Measurements from ENCODE around the gene ITCH. TPM values are rescaled to one million over a fixed set of nuclear protein-coding genes. Genes with fewer than 3 reads are reported as not detected.

ITCH gene
- total and polyA plus RNA-seq, 9 of the 15 experiments (the other 6 are each of a cell fraction or from before 2014, with no cell fraction given), result 7.5 to 53.0 (median 22.9) TPM

DNA sequence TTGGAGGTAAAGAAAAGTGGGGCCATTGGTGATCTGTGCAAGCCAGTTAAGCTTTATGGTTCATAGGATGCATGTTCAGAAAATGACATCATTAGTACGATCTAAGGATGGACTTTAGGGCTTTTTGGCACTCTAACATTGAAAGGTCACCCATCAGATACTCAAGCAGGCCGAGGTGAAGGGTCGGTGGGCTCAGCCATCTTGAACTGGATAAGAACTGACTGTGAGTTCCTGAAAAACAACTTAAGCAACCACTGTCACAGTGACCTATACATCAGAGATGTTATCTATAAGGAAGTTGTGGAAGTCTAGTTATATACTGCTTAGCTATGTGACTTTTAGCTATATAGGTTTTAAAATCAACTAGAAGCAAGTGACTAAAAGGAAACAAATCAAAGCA lies 13.0 kb upstream of the ITCH start:
- POLR2A ChIA-PET, result interaction anchor here (1.1 to 1.4 kb wide), 2 partner anchors 17 to 59 kb away, joined by 3 to 4 read pairs; no protein-coding TSS in a partner anchor
- Histone ChIP-seq H3K4me1 (replicated peaks in 1 of 2; ENCODE audit: control insufficient read depth in 2 of 2, insufficient read depth in 2 of 2, low read length in 2 of 2) (peaks cover 0 to 8% of the 10 kb centered on the region in 2 experiments; a peak in 3 of 5 replicates), H3K9ac (ENCODE audit: insufficient read depth in 1 of 2, low read depth in 2 of 2, low read length in 2 of 2) (no peak overlapping the region), H3K36me3 (ENCODE audit: control insufficient read depth, insufficient read depth, low read length) (no peaks in the 10 kb centered on the region), H3K27ac (ENCODE audit: extremely low read depth, low read depth, low read length) (no peak overlapping the region), H3K9me3 (replicated peaks; ENCODE audit: control insufficient read depth, insufficient read depth, low read depth, low read length) (no peaks in the 10 kb centered on the region), H2AFZ (ENCODE audit: low read depth, low read length) (peak overlapping the region; percentile 29; the same call in 1 of the 2 replicates), H3K27me3 (ENCODE audit: control insufficient read depth in 2 of 2, insufficient read depth in 2 of 2, low read length in 2 of 2) (no peaks in the 10 kb centered on the region), H3K4me3 (no peak overlapping the region), H3K9me1 (ENCODE audit: control insufficient read depth, insufficient read depth, low read length) (no peaks in the 10 kb centered on the region), H4K20me1 (replicated peaks; ENCODE audit: control insufficient read depth, insufficient read depth, low read length) (no peaks in the 10 kb centered on the region), H3K4me2 (ENCODE audit: insufficient read depth, low read length) (no peak overlapping the region), H3K79me2 (ENCODE audit: control insufficient read depth, insufficient read depth, low read length) (no peaks in the 10 kb centered on the region)
- CTCF ChIA-PET (ENCODE audit: low intra/inter-chr PET ratio), result no interaction called here
- FAIRE-seq, result peak; percentile 46
- 4% methylated on average over 3 of the region's 3 CpGs for WGBS (ENCODE audit: insufficient coverage, low coverage, missing lambda C conversion rate)
- no TSS peak for BruUV-seq (replicated peaks)
- no peak for DNase-seq (ENCODE audit: extremely low read depth in 1 of 4, low spot score in 3 of 4)
- ATAC-seq, result peak; percentile 58
- intact Hi-C loops (cut with micrococcal nuclease), result no loop called here
- in situ Hi-C loops (cut with MboI), result no loop called here
- TF ChIP-seq, protein P1, sequence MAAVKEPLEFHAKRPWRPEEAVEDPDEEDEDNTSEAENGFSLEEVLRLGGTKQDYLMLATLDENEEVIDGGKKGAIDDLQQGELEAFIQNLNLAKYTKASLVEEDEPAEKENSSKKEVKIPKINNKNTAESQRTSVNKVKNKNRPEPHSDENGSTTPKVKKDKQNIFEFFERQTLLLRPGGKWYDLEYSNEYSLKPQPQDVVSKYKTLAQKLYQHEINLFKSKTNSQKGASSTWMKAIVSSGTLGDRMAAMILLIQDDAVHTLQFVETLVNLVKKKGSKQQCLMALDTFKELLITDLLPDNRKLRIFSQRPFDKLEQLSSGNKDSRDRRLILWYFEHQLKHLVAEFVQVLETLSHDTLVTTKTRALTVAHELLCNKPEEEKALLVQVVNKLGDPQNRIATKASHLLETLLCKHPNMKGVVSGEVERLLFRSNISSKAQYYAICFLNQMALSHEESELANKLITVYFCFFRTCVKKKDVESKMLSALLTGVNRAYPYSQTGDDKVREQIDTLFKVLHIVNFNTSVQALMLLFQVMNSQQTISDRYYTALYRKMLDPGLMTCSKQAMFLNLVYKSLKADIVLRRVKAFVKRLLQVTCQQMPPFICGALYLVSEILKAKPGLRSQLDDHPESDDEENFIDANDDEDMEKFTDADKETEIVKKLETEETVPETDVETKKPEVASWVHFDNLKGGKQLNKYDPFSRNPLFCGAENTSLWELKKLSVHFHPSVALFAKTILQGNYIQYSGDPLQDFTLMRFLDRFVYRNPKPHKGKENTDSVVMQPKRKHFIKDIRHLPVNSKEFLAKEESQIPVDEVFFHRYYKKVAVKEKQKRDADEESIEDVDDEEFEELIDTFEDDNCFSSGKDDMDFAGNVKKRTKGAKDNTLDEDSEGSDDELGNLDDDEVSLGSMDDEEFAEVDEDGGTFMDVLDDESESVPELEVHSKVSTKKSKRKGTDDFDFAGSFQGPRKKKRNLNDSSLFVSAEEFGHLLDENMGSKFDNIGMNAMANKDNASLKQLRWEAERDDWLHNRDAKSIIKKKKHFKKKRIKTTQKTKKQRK (IDR thresholded peaks at IDR 0.05; ENCODE audit: borderline replicate concordance, low read depth, low read length), result no peak
- peak; percentile 60 for TF ChIP-seq ATF7 (IDR thresholded peaks at IDR 0.05)
- no peak for TF ChIP-seq ZNF668 (CRISPR knock-in tag; IDR thresholded peaks at IDR 0.05)
- 0 out of 2 replicates have a peak, but pooled peaks have one; percentile 14 for TF ChIP-seq CREM (IDR thresholded peaks at IDR 0.05; ENCODE audit: low read depth)
- TF ChIP-seq ATF1 (CRISPR knock-in tag; IDR thresholded peaks at IDR 0.05), result no peak
- TF ChIP-seq ATF1 (tag; IDR thresholded peaks at IDR 0.05), result peak; percentile 30; the same call in 1 of the 2 replicates
- no peak for TF ChIP-seq ZNF551 (CRISPR knock-in tag; IDR thresholded peaks at IDR 0.05)
- peak; percentile 17; the same call in 1 of the 2 replicates for TF ChIP-seq SMARCA4 (IDR thresholded peaks at IDR 0.05)
- no peak for TF ChIP-seq CEBPG (CRISPR knock-in tag; IDR thresholded peaks at IDR 0.05)
- TF ChIP-seq CEBPG (tag; conservative IDR thresholded peaks at IDR 0.05 in 1 of 2, IDR thresholded peaks at IDR 0.05 in 1 of 2), result peak; percentile 37 to 54; a peak in 3 of 4 replicates
- TF ChIP-seq, protein P2, sequence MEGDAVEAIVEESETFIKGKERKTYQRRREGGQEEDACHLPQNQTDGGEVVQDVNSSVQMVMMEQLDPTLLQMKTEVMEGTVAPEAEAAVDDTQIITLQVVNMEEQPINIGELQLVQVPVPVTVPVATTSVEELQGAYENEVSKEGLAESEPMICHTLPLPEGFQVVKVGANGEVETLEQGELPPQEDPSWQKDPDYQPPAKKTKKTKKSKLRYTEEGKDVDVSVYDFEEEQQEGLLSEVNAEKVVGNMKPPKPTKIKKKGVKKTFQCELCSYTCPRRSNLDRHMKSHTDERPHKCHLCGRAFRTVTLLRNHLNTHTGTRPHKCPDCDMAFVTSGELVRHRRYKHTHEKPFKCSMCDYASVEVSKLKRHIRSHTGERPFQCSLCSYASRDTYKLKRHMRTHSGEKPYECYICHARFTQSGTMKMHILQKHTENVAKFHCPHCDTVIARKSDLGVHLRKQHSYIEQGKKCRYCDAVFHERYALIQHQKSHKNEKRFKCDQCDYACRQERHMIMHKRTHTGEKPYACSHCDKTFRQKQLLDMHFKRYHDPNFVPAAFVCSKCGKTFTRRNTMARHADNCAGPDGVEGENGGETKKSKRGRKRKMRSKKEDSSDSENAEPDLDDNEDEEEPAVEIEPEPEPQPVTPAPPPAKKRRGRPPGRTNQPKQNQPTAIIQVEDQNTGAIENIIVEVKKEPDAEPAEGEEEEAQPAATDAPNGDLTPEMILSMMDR (IDR thresholded peaks at IDR 0.05 in 2 of 3, conservative IDR thresholded peaks at IDR 0.05 in 1 of 3; ENCODE audit: insufficient read depth in 2 of 3, low read depth in 1 of 3, low read length in 3 of 3), result no peak
- TF ChIP-seq PBX2 (CRISPR knock-in tag; IDR thresholded peaks at IDR 0.05; ENCODE audit: low read depth), result no peak
- peak; percentile 37; the same call in 1 of the 2 replicates for TF ChIP-seq PBX2 (tag; conservative IDR thresholded peaks at IDR 0.05; ENCODE audit: low read depth)
- TF ChIP-seq ZNF146 (CRISPR knock-in tag; IDR thresholded peaks at IDR 0.05; ENCODE audit: unreplicated experiment), result no peak
